ENCODE data around the gene BLTP2. TPM values are rescaled to one million over a fixed set of nuclear protein-coding genes. Genes with fewer than 3 reads are reported as not detected.

Gene BLTP2
- polyA plus RNA-seq, 1 donor = 119 TPM

- peak; percentile 48 for DNase-seq
Observed at GRCh38 chr17:28599311-28600184, 45.4 kb downstream of the BLTP2 start.

- DNase-seq = peak; percentile 92
Observed at GRCh38 chr17:28598799-28599310, 46.1 kb downstream of the BLTP2 start, which contains the start of gene SPAG5. Gene SPAG5, minus strand, starts transcription at chr17:28599025. Its CDS starts 79 bp downstream, at chr17:28598946.

- DNase-seq = peak; percentile 11
Observed at GRCh38 chr17:28598389-28598788, 46.6 kb downstream of the BLTP2 start.

- DNase-seq = no peak
Observed at GRCh38 chr17:28597606-28598383, 47.2 kb downstream of the BLTP2 start.

Other genes with a start within 250 kb of the BLTP2 start
- 17.4 TPM for gene SLC46A1, start 238.9 kb downstream of the BLTP2 start, polyA plus RNA-seq (ENCODE audit: insufficient read length)
- gene SLC13A2, start 171.5 kb downstream of the BLTP2 start, polyA plus RNA-seq (ENCODE audit: insufficient read length) = 15.2 TPM
- 0.55 TPM for gene FOXN1, start 138.8 kb downstream of the BLTP2 start, polyA plus RNA-seq (ENCODE audit: insufficient read length)
- 56.8 TPM for gene UNC119, start 92.5 kb downstream of the BLTP2 start, polyA plus RNA-seq (ENCODE audit: insufficient read length)
- 101 TPM for gene PIGS, start 73.6 kb downstream of the BLTP2 start, polyA plus RNA-seq (ENCODE audit: insufficient read length)
- gene ALDOC, start 68.3 kb downstream of the BLTP2 start, polyA plus RNA-seq (ENCODE audit: insufficient read length) = 24.6 TPM
- gene SPAG5, start 46.1 kb downstream of the BLTP2 start, polyA plus RNA-seq (ENCODE audit: insufficient read length) = 88.8 TPM
- gene RSKR, start 31.0 kb downstream of the BLTP2 start, polyA plus RNA-seq (ENCODE audit: insufficient read length) = 30.4 TPM
- 76.6 TPM for gene SDF2, start 16.7 kb upstream of the BLTP2 start, polyA plus RNA-seq (ENCODE audit: insufficient read length)
- 80.6 TPM for gene SUPT6H, start 17.0 kb upstream of the BLTP2 start, polyA plus RNA-seq (ENCODE audit: insufficient read length)
- gene PROCA1, start 66.7 kb upstream of the BLTP2 start, polyA plus RNA-seq (ENCODE audit: insufficient read length) = 10.4 TPM
- 181 TPM for gene RAB34, start 72.7 kb upstream of the BLTP2 start, polyA plus RNA-seq (ENCODE audit: insufficient read length)
- 871 TPM for gene RPL23A, start 74.8 kb upstream of the BLTP2 start, polyA plus RNA-seq (ENCODE audit: insufficient read length)
- gene TLCD1, start 81.1 kb upstream of the BLTP2 start, polyA plus RNA-seq (ENCODE audit: insufficient read length) = 13.6 TPM
- 11.2 TPM for gene NEK8, start 83.6 kb upstream of the BLTP2 start, polyA plus RNA-seq (ENCODE audit: insufficient read length)
- gene TRAF4, start 98.9 kb upstream of the BLTP2 start, polyA plus RNA-seq (ENCODE audit: insufficient read length) = 108 TPM
- 20.6 TPM for gene FAM222B, start 197.6 kb upstream of the BLTP2 start, polyA plus RNA-seq (ENCODE audit: insufficient read length)
- 77.1 TPM for gene ERAL1, start 209.9 kb upstream of the BLTP2 start, polyA plus RNA-seq (ENCODE audit: insufficient read length)

All from left kidney (tissue), 2 donors.